Ureter (tissue), 1 donor: ENCODE measurements around the gene OR6X1. TPM values are rescaled to one million over a fixed set of nuclear protein-coding genes. Genes with fewer than 3 reads are reported as not detected.

Experiments
- DNase-seq: peaks from one replicate; pipeline ENCODE4 v3.0.0-alpha.2; 2020; ENCODE audit warnings: low spot score
- total RNA-seq: library from RNA; stranded (reverse); gene quantifications from one replicate; pipeline ENCODE4 v1.2.4, GENCODE V29; 2023
- donor health status: DM: yes; HTN: yes; CAD: no.

OR6X1 gene
- total RNA-seq, result not detected

- no peak for DNase-seq
Measured at GRCh38 chr11:123754101-123754568, at the start of gene OR6X1. Gene OR6X1, minus strand, starts transcription at chr11:123754518. Its CDS starts 0 bp downstream, at chr11:123754518.

- DNase-seq, result no peak
Measured at GRCh38 chr11:123801765-123802164, 47.4 kb upstream of the OR6X1 start.

GRCh38 chr11:123800036-123800435 is 45.7 kb upstream of the OR6X1 start:
- no peak for DNase-seq

- no peak for DNase-seq
Measured at GRCh38 chr11:123799438-123799837, 45.1 kb upstream of the OR6X1 start.

- DNase-seq, result no peak
Measured at GRCh38 chr11:123798513-123799252, 44.4 kb upstream of the OR6X1 start.

- no peak for DNase-seq
Measured at GRCh38 chr11:123798079-123798478, 43.8 kb upstream of the OR6X1 start.

- DNase-seq, result no peak
Measured at GRCh38 chr11:123797541-123797940, 43.2 kb upstream of the OR6X1 start.

- DNase-seq, result no peak
Measured at GRCh38 chr11:123797114-123797513, 42.8 kb upstream of the OR6X1 start.

- DNase-seq, result no peak
Measured at GRCh38 chr11:123796226-123796625, 41.9 kb upstream of the OR6X1 start.

GRCh38 chr11:123783536-123783935 is 29.2 kb upstream of the OR6X1 start:
- no peak for DNase-seq

GRCh38 chr11:123778511-123778910 is 24.2 kb upstream of the OR6X1 start:
- no peak for DNase-seq

GRCh38 chr11:123775715-123776549 is 21.6 kb upstream of the OR6X1 start:
- DNase-seq, result no peak

- no peak for DNase-seq
Measured at GRCh38 chr11:123775289-123775688, 21.0 kb upstream of the OR6X1 start.

- no peak for DNase-seq
Measured at GRCh38 chr11:123773959-123774358, 19.6 kb upstream of the OR6X1 start.

GRCh38 chr11:123773026-123773425 is 18.7 kb upstream of the OR6X1 start:
- DNase-seq, result no peak

- DNase-seq, result no peak
Measured at GRCh38 chr11:123771664-123772063, 17.3 kb upstream of the OR6X1 start.

- DNase-seq, result no peak
Measured at GRCh38 chr11:123770712-123771111, 16.4 kb upstream of the OR6X1 start.

- DNase-seq, result no peak
Measured at GRCh38 chr11:123765601-123766000, 11.3 kb upstream of the OR6X1 start.

- DNase-seq, result no peak
Measured at GRCh38 chr11:123762422-123762821, 8.1 kb upstream of the OR6X1 start.

- DNase-seq, result no peak
Measured at GRCh38 chr11:123760894-123761293, 6.6 kb upstream of the OR6X1 start.

GRCh38 chr11:123757976-123758375 is 3.7 kb upstream of the OR6X1 start:
- no peak for DNase-seq

GRCh38 chr11:123755813-123756212 is 1.5 kb upstream of the OR6X1 start:
- DNase-seq, result no peak

- no peak for DNase-seq
Measured at GRCh38 chr11:123755344-123755743, 1.0 kb upstream of the OR6X1 start.
